ENCODE results near the gene DLGAP1.

The DLGAP1 gene

DNA sequence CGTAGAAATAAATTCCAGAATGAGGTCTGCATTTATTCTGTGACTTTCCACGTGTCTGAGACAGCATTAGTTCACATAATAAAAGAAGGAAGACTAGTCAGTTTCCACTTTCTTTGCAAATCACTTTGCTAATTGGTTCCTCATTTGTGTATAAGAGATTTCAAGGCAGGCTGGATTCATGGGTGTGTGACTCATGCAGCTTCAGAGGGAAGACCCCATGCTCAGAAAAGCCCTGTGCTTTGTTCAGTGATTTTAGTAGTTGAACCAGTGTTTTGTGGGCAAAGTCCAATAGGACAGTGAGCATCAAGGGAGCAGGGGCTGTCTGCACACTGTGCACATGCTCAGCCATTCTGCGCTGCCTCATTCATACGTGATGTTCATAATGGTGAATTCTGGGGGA lies 297.8 kb downstream of the DLGAP1 start:
- no peak for DNase-seq (ENCODE audit: low read depth in 1 of 2, low spot score in 1 of 2)
- no peak overlapping the region for H3K4me3 ChIP-seq (replicated peaks; ENCODE audit: insufficient read depth, low read length)
- TF ChIP-seq, protein P1, sequence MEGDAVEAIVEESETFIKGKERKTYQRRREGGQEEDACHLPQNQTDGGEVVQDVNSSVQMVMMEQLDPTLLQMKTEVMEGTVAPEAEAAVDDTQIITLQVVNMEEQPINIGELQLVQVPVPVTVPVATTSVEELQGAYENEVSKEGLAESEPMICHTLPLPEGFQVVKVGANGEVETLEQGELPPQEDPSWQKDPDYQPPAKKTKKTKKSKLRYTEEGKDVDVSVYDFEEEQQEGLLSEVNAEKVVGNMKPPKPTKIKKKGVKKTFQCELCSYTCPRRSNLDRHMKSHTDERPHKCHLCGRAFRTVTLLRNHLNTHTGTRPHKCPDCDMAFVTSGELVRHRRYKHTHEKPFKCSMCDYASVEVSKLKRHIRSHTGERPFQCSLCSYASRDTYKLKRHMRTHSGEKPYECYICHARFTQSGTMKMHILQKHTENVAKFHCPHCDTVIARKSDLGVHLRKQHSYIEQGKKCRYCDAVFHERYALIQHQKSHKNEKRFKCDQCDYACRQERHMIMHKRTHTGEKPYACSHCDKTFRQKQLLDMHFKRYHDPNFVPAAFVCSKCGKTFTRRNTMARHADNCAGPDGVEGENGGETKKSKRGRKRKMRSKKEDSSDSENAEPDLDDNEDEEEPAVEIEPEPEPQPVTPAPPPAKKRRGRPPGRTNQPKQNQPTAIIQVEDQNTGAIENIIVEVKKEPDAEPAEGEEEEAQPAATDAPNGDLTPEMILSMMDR (IDR thresholded peaks at IDR 0.05; ENCODE audit: insufficient read depth, low read length), result no peak
- TF ChIP-seq SPI1 (IDR thresholded peaks at IDR 0.05; ENCODE audit: borderline replicate concordance, low read depth) (no peak), GABPA (IDR thresholded peaks at IDR 0.05; ENCODE audit: low read depth) (no peak), POLR2AphosphoS5 (IDR thresholded peaks at IDR 0.05; ENCODE audit: low read depth) (no peak)
- TF ChIP-seq, protein P2, sequence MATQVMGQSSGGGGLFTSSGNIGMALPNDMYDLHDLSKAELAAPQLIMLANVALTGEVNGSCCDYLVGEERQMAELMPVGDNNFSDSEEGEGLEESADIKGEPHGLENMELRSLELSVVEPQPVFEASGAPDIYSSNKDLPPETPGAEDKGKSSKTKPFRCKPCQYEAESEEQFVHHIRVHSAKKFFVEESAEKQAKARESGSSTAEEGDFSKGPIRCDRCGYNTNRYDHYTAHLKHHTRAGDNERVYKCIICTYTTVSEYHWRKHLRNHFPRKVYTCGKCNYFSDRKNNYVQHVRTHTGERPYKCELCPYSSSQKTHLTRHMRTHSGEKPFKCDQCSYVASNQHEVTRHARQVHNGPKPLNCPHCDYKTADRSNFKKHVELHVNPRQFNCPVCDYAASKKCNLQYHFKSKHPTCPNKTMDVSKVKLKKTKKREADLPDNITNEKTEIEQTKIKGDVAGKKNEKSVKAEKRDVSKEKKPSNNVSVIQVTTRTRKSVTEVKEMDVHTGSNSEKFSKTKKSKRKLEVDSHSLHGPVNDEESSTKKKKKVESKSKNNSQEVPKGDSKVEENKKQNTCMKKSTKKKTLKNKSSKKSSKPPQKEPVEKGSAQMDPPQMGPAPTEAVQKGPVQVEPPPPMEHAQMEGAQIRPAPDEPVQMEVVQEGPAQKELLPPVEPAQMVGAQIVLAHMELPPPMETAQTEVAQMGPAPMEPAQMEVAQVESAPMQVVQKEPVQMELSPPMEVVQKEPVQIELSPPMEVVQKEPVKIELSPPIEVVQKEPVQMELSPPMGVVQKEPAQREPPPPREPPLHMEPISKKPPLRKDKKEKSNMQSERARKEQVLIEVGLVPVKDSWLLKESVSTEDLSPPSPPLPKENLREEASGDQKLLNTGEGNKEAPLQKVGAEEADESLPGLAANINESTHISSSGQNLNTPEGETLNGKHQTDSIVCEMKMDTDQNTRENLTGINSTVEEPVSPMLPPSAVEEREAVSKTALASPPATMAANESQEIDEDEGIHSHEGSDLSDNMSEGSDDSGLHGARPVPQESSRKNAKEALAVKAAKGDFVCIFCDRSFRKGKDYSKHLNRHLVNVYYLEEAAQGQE (IDR thresholded peaks at IDR 0.05; ENCODE audit: insufficient replicate concordance, low read depth), result no peak
- no peak overlapping the region for H3K27ac ChIP-seq (replicated peaks)
- H3K27me3 ChIP-seq (ENCODE audit: insufficient read depth, poor library complexity, severe bottlenecking), result no peaks in the 10 kb centered on the region

DNA sequence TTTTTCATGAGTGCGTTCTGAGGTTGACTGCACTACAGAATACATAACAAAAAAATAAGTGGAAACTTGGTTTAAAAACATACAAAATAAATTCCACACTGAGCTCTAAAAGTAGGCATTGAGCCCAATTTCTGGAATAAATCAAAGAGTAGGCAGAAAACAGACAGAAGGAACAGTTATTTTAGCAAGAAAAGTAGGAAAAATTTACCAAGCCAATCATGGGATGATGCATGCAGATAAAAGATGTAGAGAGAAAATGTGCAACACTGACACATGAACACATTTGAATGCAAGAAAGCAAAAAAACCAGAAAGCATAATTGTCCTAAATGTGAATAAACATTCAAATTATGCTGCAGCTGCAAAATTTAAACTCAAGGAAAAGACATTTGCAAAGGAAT lies 308.3 kb downstream of the DLGAP1 start:
- DNase-seq (ENCODE audit: low read depth in 1 of 2, low spot score in 1 of 2), result no peak
- Histone ChIP-seq H3K27me3 (ENCODE audit: insufficient read depth, poor library complexity, severe bottlenecking) (peaks cover 3% of the 10 kb centered on the region), H3K4me3 (replicated peaks; ENCODE audit: insufficient read depth, low read length) (no peak overlapping the region), H3K27ac (replicated peaks) (no peak overlapping the region)
- TF ChIP-seq, protein P2 (IDR thresholded peaks at IDR 0.05; ENCODE audit: insufficient replicate concordance, low read depth), result no peak

DNA sequence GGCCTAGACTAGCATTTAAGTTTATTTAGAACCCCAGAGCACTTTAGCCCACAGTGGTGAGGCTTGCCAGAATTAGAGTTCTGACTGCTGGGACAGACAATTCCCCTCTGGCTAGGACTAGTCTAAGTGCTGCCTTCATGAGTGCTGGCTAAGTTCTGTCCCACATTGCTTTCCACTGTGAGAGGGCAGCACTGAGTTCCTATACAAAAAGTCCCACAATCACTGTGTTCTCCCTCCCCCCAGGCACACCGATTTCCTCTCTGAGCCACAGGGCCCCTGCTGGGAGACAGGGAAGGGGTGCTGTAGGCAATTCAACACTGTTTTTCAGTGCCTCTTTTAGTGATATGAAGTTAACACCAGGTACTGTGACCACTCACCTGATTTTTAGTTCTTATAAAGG lies 310.9 kb downstream of the DLGAP1 start:
- no peak for DNase-seq (ENCODE audit: low read depth in 1 of 2, low spot score in 1 of 2)
- Histone ChIP-seq H3K27me3 (ENCODE audit: insufficient read depth, poor library complexity, severe bottlenecking) (peaks cover 3% of the 10 kb centered on the region), H3K4me3 (replicated peaks; ENCODE audit: insufficient read depth, low read length) (no peak overlapping the region), H3K27ac (replicated peaks) (no peak overlapping the region)
- TF ChIP-seq, protein P2 (IDR thresholded peaks at IDR 0.05; ENCODE audit: insufficient replicate concordance, low read depth), result no peak
- no peak for TF ChIP-seq GABPA (IDR thresholded peaks at IDR 0.05; ENCODE audit: low read depth)
- TF ChIP-seq, protein P1 (IDR thresholded peaks at IDR 0.05; ENCODE audit: insufficient read depth, low read length), result no peak

DNA sequence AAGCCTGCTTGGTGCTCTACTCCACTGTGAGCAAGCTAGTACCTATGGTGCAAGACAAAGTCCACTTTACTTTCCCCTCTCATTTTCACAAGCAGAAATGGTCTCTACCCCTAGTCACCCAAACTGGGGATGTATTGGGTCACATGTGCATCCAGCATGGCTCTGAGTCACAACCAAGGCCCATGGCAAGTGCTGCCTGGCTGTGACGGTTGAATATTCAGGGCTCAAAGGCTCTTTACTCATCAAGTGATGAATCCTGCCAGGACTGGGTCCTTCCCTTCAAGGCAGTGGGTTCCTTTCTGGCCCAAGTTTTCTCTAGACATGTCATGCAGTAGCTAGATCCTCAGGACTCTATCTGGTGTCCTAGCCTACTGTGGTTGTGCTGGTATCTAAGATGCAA lies 311.5 kb downstream of the DLGAP1 start:
- Histone ChIP-seq H3K4me3 (replicated peaks; ENCODE audit: insufficient read depth, low read length) (no peak overlapping the region), H3K27ac (replicated peaks) (no peak overlapping the region), H3K27me3 (ENCODE audit: insufficient read depth, poor library complexity, severe bottlenecking) (peaks cover 3% of the 10 kb centered on the region)
- TF ChIP-seq SPI1 (IDR thresholded peaks at IDR 0.05; ENCODE audit: borderline replicate concordance, low read depth) (no peak), POLR2AphosphoS5 (IDR thresholded peaks at IDR 0.05; ENCODE audit: low read depth) (no peak), GABPA (IDR thresholded peaks at IDR 0.05; ENCODE audit: low read depth) (no peak)
- TF ChIP-seq, protein P2 (IDR thresholded peaks at IDR 0.05; ENCODE audit: insufficient replicate concordance, low read depth), result no peak
- TF ChIP-seq, protein P1 (IDR thresholded peaks at IDR 0.05; ENCODE audit: insufficient read depth, low read length), result no peak
- no peak for DNase-seq (ENCODE audit: low read depth in 1 of 2, low spot score in 1 of 2)

Measured in HL-60 (cell line).